Mesenchymal stem cell (in vitro differentiated cells and primary cell): ENCODE results near the gene CATSPER2. TPM values are rescaled to one million over a fixed set of nuclear protein-coding genes. Genes with fewer than 3 reads are reported as not detected.

Experiments used
- small RNA-seq: library from polyadenylated mRNA; stranded (forward); fragments of <200 nt; extraction: miRNeasy Mini kit (QIAGEN cat#:217004); gene quantifications from one replicate; pipeline ENCODE3, GENCODE V24; 2013; ENCODE audit warnings: low read depth

The CATSPER2 gene

Small RNA genes within 50 kb of the gene (small RNA-seq; reads per million reads assigned to genes)
- gene PDIA3P2 = not detected
- not detected for gene RNU6-554P
- not detected for gene RNU6-610P
